Lower leg skin (tissue), 3 donors: Measurements from ENCODE around the gene DNAH1.

ENCODE experiments used
- POLR2A ChIP-seq, 2 donors: fragments of 450-650 bp; IDR thresholded peaks; one replicate each; pipeline ENCODE4 v1.6.1; 2016 to 2017; ENCODE audit warnings: antibody characterized with exemption in 2 of 2, mild to moderate bottlenecking in 1 of 2, moderate library complexity in 1 of 2
- TF ChIP-seq, protein P1 (sequence below), 3 donors: fragments of 450-650 bp; IDR thresholded peaks; one replicate each; pipeline ENCODE4 v1.5.1; 2016; ENCODE audit warnings: antibody characterized with exemption in 3 of 3, mild to moderate bottlenecking in 3 of 3, moderate library complexity in 2 of 3

DNA sequence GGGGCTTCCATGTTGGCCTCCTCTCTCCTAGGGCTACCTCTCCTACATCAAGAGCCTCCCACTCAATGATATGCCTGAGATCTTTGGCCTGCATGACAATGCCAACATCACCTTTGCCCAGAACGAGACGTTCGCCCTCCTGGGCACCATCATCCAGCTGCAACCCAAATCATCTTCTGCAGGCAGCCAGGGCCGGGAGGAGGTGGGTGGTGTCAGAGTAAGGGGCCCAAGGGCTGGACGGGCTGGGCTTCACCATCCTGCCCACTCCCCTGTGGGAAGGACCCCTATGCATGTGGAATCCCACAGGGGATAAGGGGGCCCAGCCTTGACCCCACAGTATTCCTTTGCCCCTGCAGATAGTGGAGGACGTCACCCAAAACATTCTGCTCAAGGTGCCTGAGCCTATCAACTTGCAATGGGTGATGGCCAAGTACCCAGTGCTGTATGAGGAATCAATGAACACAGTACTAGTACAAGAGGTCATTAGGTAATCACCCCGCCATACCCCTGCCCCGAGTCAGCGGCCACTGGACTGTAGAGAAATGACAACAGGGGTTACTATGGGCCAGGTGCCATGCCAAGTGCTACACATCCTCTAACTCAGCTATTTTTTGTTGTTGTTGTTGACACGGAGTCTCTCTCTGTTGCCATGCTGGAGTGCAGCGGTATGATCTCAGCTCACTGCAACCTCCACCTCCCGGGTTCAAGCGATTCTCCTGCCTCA, 81.7 kb downstream of the DNAH1 start:
- TF ChIP-seq, protein P1, sequence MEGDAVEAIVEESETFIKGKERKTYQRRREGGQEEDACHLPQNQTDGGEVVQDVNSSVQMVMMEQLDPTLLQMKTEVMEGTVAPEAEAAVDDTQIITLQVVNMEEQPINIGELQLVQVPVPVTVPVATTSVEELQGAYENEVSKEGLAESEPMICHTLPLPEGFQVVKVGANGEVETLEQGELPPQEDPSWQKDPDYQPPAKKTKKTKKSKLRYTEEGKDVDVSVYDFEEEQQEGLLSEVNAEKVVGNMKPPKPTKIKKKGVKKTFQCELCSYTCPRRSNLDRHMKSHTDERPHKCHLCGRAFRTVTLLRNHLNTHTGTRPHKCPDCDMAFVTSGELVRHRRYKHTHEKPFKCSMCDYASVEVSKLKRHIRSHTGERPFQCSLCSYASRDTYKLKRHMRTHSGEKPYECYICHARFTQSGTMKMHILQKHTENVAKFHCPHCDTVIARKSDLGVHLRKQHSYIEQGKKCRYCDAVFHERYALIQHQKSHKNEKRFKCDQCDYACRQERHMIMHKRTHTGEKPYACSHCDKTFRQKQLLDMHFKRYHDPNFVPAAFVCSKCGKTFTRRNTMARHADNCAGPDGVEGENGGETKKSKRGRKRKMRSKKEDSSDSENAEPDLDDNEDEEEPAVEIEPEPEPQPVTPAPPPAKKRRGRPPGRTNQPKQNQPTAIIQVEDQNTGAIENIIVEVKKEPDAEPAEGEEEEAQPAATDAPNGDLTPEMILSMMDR (IDR thresholded peaks at IDR 0.05): no peak
- no peak for TF ChIP-seq POLR2A (IDR thresholded peaks at IDR 0.05)
